Activated T-helper 1 cell treated with Interleukin-2 at 50 U/mL for 16 hours (primary cell): ENCODE data around the gene CFAP299.

Experiments used
- DNase-seq: peaks from one replicate; pipeline ENCODE4 v3.0.0-alpha.2; 2020; ENCODE audit warnings: low read depth

CFAP299 gene

GRCh38 chr4:80521438-80521837, 185.9 kb downstream of the CFAP299 start:
- no peak for DNase-seq

GRCh38 chr4:80526697-80527096, 191.2 kb downstream of the CFAP299 start:
- no peak for DNase-seq

- no peak for DNase-seq
Measured at GRCh38 chr4:80529026-80529425, 193.5 kb downstream of the CFAP299 start.

- DNase-seq: no peak
Measured at GRCh38 chr4:80532674-80533333, 197.3 kb downstream of the CFAP299 start.

GRCh38 chr4:80535551-80535950, 200.0 kb downstream of the CFAP299 start:
- no peak for DNase-seq

GRCh38 chr4:80538276-80538926, 202.9 kb downstream of the CFAP299 start:
- DNase-seq: no peak

- DNase-seq: no peak
Measured at GRCh38 chr4:80539190-80539589, 203.7 kb downstream of the CFAP299 start.

- DNase-seq: no peak
Measured at GRCh38 chr4:80540349-80540748, 204.8 kb downstream of the CFAP299 start.

GRCh38 chr4:80540785-80541469, 205.4 kb downstream of the CFAP299 start:
- no peak for DNase-seq

GRCh38 chr4:80542747-80543146, 207.2 kb downstream of the CFAP299 start:
- DNase-seq: no peak

- no peak for DNase-seq
Measured at GRCh38 chr4:80560337-80560736, 224.8 kb downstream of the CFAP299 start.

- DNase-seq: no peak
Measured at GRCh38 chr4:80566203-80566872, 230.8 kb downstream of the CFAP299 start.

GRCh38 chr4:80568891-80569290, 233.4 kb downstream of the CFAP299 start:
- DNase-seq: no peak

- DNase-seq: no peak
Measured at GRCh38 chr4:80576796-80577195, 241.3 kb downstream of the CFAP299 start.

GRCh38 chr4:80578001-80578400, 242.5 kb downstream of the CFAP299 start:
- DNase-seq: no peak

GRCh38 chr4:80585542-80585941, 250.0 kb downstream of the CFAP299 start:
- no peak for DNase-seq

GRCh38 chr4:80586716-80587115, 251.2 kb downstream of the CFAP299 start:
- no peak for DNase-seq

GRCh38 chr4:80587871-80588385, 252.4 kb downstream of the CFAP299 start:
- no peak for DNase-seq

GRCh38 chr4:80592950-80593349, 257.4 kb downstream of the CFAP299 start:
- DNase-seq: no peak

- DNase-seq: no peak
Measured at GRCh38 chr4:80594701-80595100, 259.2 kb downstream of the CFAP299 start.

- no peak for DNase-seq
Measured at GRCh38 chr4:80608281-80608980, 272.9 kb downstream of the CFAP299 start.

GRCh38 chr4:80610199-80610598, 274.7 kb downstream of the CFAP299 start:
- DNase-seq: no peak
